ENCODE data around the gene SLCO4A1. TPM values are rescaled to one million over a fixed set of nuclear protein-coding genes. Genes with fewer than 3 reads are reported as not detected.

The SLCO4A1 gene
- polyA plus RNA-seq, 1 donor (not counting 4 experiments of a cell fraction or from before 2014, with no cell fraction given): 1.8 TPM

- TF ChIP-seq CTCF (optimal IDR thresholded peaks at IDR 0.05 in 1 of 3, IDR thresholded peaks at IDR 0.05 in 1 of 3, conservative IDR thresholded peaks at IDR 0.05 in 1 of 3; ENCODE audit: extremely low read depth in 1 of 3, insufficient read depth in 2 of 3, low read length in 3 of 3) (no peak), EZH2 (IDR thresholded peaks at IDR 0.05; ENCODE audit: low read length) (no peak)
- DNase-seq (ENCODE audit: low read depth, low spot score): no peak
- dilution Hi-C loops (cut with MboI; ENCODE audit: extremely low pct_ligation_motif_present, low sequenced_read_pairs): no loop called here
Observed at GRCh38 chr20:62614961-62615680, 27.2 kb upstream of the SLCO4A1 start.

GRCh38 chr20:62615750-62616251 is 26.5 kb upstream of the SLCO4A1 start:
- Histone ChIP-seq H3K9me1 (ENCODE audit: control insufficient read depth, extremely low read depth, insufficient read depth, low read length) (no peaks in the 10 kb centered on the region), H3K27ac (ENCODE audit: control insufficient read depth, insufficient read depth, low read length) (no peak overlapping the region), H3K36me3 (ENCODE audit: control insufficient read depth in 2 of 2, extremely low read depth in 1 of 2, insufficient read depth in 2 of 2, low read length in 2 of 2) (no peaks in the 10 kb centered on the region), H3K9ac (ENCODE audit: control insufficient read depth, extremely low read depth, insufficient read depth, low read length) (no peak overlapping the region), H2AFZ (ENCODE audit: control insufficient read depth, low read length) (no peak overlapping the region), H3K4me2 (ENCODE audit: control insufficient read depth, extremely low read depth, insufficient read depth, low read depth, low read length) (no peak overlapping the region), H4K20me1 (ENCODE audit: control insufficient read depth, extremely low read depth, insufficient read depth, low read length) (no peaks in the 10 kb centered on the region), H3K27me3 (ENCODE audit: control insufficient read depth, extremely low read depth, insufficient read depth, low read length) (peaks cover 14% of the 10 kb centered on the region), H3K9me3 (ENCODE audit: control insufficient read depth, low read depth, low read length) (peaks cover 2% of the 10 kb centered on the region), H3K4me1 (ENCODE audit: control insufficient read depth, extremely low read depth, insufficient read depth, low read length) (peaks cover 4% of the 10 kb centered on the region), H3K79me2 (ENCODE audit: control insufficient read depth, insufficient read depth, low read length) (no peaks in the 10 kb centered on the region), H3K4me3 (ENCODE audit: control insufficient read depth in 2 of 3, extremely low read depth in 1 of 3, insufficient read depth in 2 of 3, low read depth in 1 of 3, low read length in 3 of 3) (no peak overlapping the region)
- DNase-seq (ENCODE audit: low read depth, low spot score): no peak
- dilution Hi-C loops (cut with MboI; ENCODE audit: extremely low pct_ligation_motif_present, low sequenced_read_pairs): no loop called here
- TF ChIP-seq CTCF (optimal IDR thresholded peaks at IDR 0.05 in 1 of 3, IDR thresholded peaks at IDR 0.05 in 1 of 3, conservative IDR thresholded peaks at IDR 0.05 in 1 of 3; ENCODE audit: extremely low read depth in 1 of 3, insufficient read depth in 2 of 3, low read length in 3 of 3) (no peak), EZH2 (IDR thresholded peaks at IDR 0.05; ENCODE audit: low read length) (no peak)
- no peak for FAIRE-seq

More at GRCh38 chr20:62614961-62615680, 27.2 kb upstream of the SLCO4A1 start:
- no peak overlapping the region for H3K27ac ChIP-seq (ENCODE audit: control insufficient read depth, insufficient read depth, low read length)
- H3K4me3 ChIP-seq (ENCODE audit: control insufficient read depth in 2 of 3, extremely low read depth in 1 of 3, insufficient read depth in 2 of 3, low read depth in 1 of 3, low read length in 3 of 3): no peak overlapping the region
- no peaks in the 10 kb centered on the region for H3K9me1 ChIP-seq (ENCODE audit: control insufficient read depth, extremely low read depth, insufficient read depth, low read length)
- H2AFZ ChIP-seq (ENCODE audit: control insufficient read depth, low read length): no peak overlapping the region
- no peak overlapping the region for H3K9ac ChIP-seq (ENCODE audit: control insufficient read depth, extremely low read depth, insufficient read depth, low read length)
- H3K79me2 ChIP-seq (ENCODE audit: control insufficient read depth, insufficient read depth, low read length): no peaks in the 10 kb centered on the region
- H4K20me1 ChIP-seq (ENCODE audit: control insufficient read depth, extremely low read depth, insufficient read depth, low read length): no peaks in the 10 kb centered on the region
- no peaks in the 10 kb centered on the region for H3K36me3 ChIP-seq (ENCODE audit: control insufficient read depth in 2 of 2, extremely low read depth in 1 of 2, insufficient read depth in 2 of 2, low read length in 2 of 2)
- peaks cover 2% of the 10 kb centered on the region for H3K9me3 ChIP-seq (ENCODE audit: control insufficient read depth, low read depth, low read length)
- peaks cover 4% of the 10 kb centered on the region for H3K4me1 ChIP-seq (ENCODE audit: control insufficient read depth, extremely low read depth, insufficient read depth, low read length)
- peaks cover 17% of the 10 kb centered on the region for H3K27me3 ChIP-seq (ENCODE audit: control insufficient read depth, extremely low read depth, insufficient read depth, low read length)
- no peak overlapping the region for H3K4me2 ChIP-seq (ENCODE audit: control insufficient read depth, extremely low read depth, insufficient read depth, low read depth, low read length)
- FAIRE-seq: no peak
